ENCODE data around the gene OSBPL10. TPM values are rescaled to one million over a fixed set of nuclear protein-coding genes. Genes with fewer than 3 reads are reported as not detected.

OSBPL10 gene
- total and polyA plus RNA-seq, 2 of the 8 experiments (the other 6 are each of a cell fraction or from before 2014, with no cell fraction given), result 26.2 to 86.7 TPM

DNA sequence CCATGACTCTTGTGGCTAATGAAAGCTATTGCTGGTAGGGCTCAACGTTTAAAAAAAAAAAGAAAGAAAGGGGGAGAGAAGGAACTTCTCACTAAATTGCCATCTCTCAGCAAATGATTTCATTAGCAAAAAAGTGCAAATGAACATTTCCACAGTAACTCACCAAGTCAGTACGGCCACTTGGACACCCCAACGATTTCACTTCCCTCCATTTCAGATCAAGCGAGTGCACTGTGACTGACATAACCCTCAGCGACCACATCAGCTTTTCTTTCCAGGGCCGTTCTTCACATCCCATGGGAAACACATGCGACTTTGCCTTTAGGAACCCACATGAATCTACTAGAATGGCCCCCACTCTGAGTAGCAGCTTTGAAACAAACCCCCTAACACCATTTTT, 71.6 kb downstream of the OSBPL10 start:
- H3K14ac ChIP-seq (ENCODE audit: insufficient read length), result no peak overlapping the region
- H2BK120ac ChIP-seq (replicated peaks; ENCODE audit: low read depth, low read length), result no peak overlapping the region
- H3K4me3 ChIP-seq (ENCODE audit: extremely low read depth in 1 of 4, insufficient read depth in 2 of 4, low read depth in 3 of 4, low read length in 4 of 4), result no peak overlapping the region
- H2BK12ac ChIP-seq (ENCODE audit: low read depth, low read length), result no peak overlapping the region
- H3K9ac ChIP-seq (replicated peaks in 1 of 4; ENCODE audit: extremely low read depth in 1 of 4, low read depth in 3 of 4, low read length in 3 of 4), result no peak overlapping the region
- H2BK20ac ChIP-seq (ENCODE audit: low read length), result no peak overlapping the region
- no peaks in the 10 kb centered on the region for H3K9me3 ChIP-seq (ENCODE audit: insufficient read depth in 2 of 2, low read depth in 1 of 2, low read length in 1 of 2)
- H4K20me1 ChIP-seq (replicated peaks in 1 of 2; ENCODE audit: control insufficient read depth in 1 of 2, insufficient read depth in 2 of 2, low read length in 2 of 2), result no peaks in the 10 kb centered on the region
- no peaks in the 10 kb centered on the region for H3K27me3 ChIP-seq (replicated peaks in 1 of 4; ENCODE audit: control insufficient read depth in 3 of 4, extremely low read depth in 1 of 4, insufficient read depth in 3 of 4, low read length in 3 of 4)
- H3K4me2 ChIP-seq (ENCODE audit: insufficient read depth in 1 of 2, low read depth in 2 of 2, low read length in 2 of 2), result no peak overlapping the region
- H2BK15ac ChIP-seq (ENCODE audit: low read length), result no peak overlapping the region
- H3K18ac ChIP-seq (ENCODE audit: extremely low read depth, low read length), result no peak overlapping the region
- no peak overlapping the region for H3K56ac ChIP-seq (replicated peaks; ENCODE audit: insufficient read length, low read depth, low read length)
- peaks cover 16 to 84% of the 10 kb centered on the region in 2 experiments for H3K79me2 ChIP-seq (ENCODE audit: control insufficient read depth in 1 of 2, insufficient read depth in 2 of 2, low read length in 2 of 2)
- ChIA-PET POLR2A (ENCODE audit: partially characterized antibody) (interaction anchor here (1.3 to 2.1 kb wide), 2 partner anchors 18 to 51 kb away, joined by 4 to 7 read pairs; no protein-coding TSS in a partner anchor), CTCF (ENCODE audit: partially characterized antibody) (interaction anchor here (0.6 to 5.2 kb wide), 14 partner anchors 11 to 403 kb away, joined by 3 to 40 read pairs (median 4); no protein-coding TSS in a partner anchor)
- H3K4me1 ChIP-seq (replicated peaks in 1 of 4; ENCODE audit: control insufficient read depth in 3 of 4, insufficient read depth in 4 of 4, low read length in 3 of 4), result peaks cover 0 to 13% (median 8%) of the 10 kb centered on the region in 4 experiments; a peak in 4 of 7 replicates
- H2BK5ac ChIP-seq (ENCODE audit: low read depth, low read length), result no peak overlapping the region
- no peaks in the 10 kb centered on the region for H3K23me2 ChIP-seq (ENCODE audit: low read depth, low read length)
- H2AFZ ChIP-seq (ENCODE audit: low read length), result no peak overlapping the region
- no peaks in the 10 kb centered on the region for H3K36me3 ChIP-seq (ENCODE audit: control insufficient read depth in 2 of 4, insufficient read depth in 4 of 4, low read length in 3 of 4)
- no peak overlapping the region for H3K4ac ChIP-seq (replicated peaks; ENCODE audit: insufficient read length, low read depth, low read length)
- no peak overlapping the region for H2AK5ac ChIP-seq (ENCODE audit: low read depth, low read length)
- DNase-seq (ENCODE audit: low read depth in 1 of 2, low spot score in 2 of 2) (no peak), FAIRE-seq (no peak)
- no peak overlapping the region for H4K8ac ChIP-seq (ENCODE audit: extremely low read depth, insufficient read depth, low read length)
- H3K23ac ChIP-seq (ENCODE audit: insufficient read length), result no peak overlapping the region
- no peak overlapping the region for H3K27ac ChIP-seq (ENCODE audit: low read depth, low read length)
- peaks cover 10% of the 10 kb centered on the region for H3K79me1 ChIP-seq (ENCODE audit: low read depth, low read length)
- no peak overlapping the region for H4K91ac ChIP-seq (replicated peaks; ENCODE audit: insufficient read length, low read length)
- H4K5ac ChIP-seq (ENCODE audit: insufficient read length, low read depth, low read length), result no peak overlapping the region
- WGBS, 2 experiments (ENCODE audit: extremely low coverage in 1 of 2, insufficient coverage in 1 of 2, insufficient read length in 1 of 2, insufficient replicate concordance in 2 of 2, low coverage in 1 of 2, low lambda C conversion rate in 2 of 2, missing lambda C conversion rate in 1 of 2), result 85% methylated on average over 7 of the region's 7 CpGs; no CpG with 5 or more reads in 1 of the 2 experiments
- TF ChIP-seq SRF (IDR thresholded peaks at IDR 0.05; ENCODE audit: low read depth, low read length) (no peak), CEBPB (IDR thresholded peaks at IDR 0.05; ENCODE audit: low read depth, low read length) (no peak), EZH2 (IDR thresholded peaks at IDR 0.05; ENCODE audit: low read depth, low read length, severe bottlenecking) (no peak), RFX5 (IDR thresholded peaks at IDR 0.05; ENCODE audit: borderline replicate concordance, low read depth, low read length) (no peak), TBP (IDR thresholded peaks at IDR 0.05; ENCODE audit: low read depth, low read length) (no peak), POLR2AphosphoS5 (IDR thresholded peaks at IDR 0.05; ENCODE audit: low read depth, low read length) (no peak), BCL11A (IDR thresholded peaks at IDR 0.05; ENCODE audit: low read depth in 2 of 2, low read length in 2 of 2) (no peak)
- TF ChIP-seq, protein P1, sequence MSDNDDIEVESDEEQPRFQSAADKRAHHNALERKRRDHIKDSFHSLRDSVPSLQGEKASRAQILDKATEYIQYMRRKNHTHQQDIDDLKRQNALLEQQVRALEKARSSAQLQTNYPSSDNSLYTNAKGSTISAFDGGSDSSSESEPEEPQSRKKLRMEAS (IDR thresholded peaks at IDR 0.05), result no peak
